Thyroid gland (tissue), 4 donors: ENCODE data around the gene KRT73. TPM values are rescaled to one million over a fixed set of nuclear protein-coding genes. Genes with fewer than 3 reads are reported as not detected.

Source experiments
- DNase-seq, 2 donors: peaks; one replicate each; pipeline ENCODE4 v3.0.0-alpha.2; 2019
- H3K27ac ChIP-seq, 3 donors: fragments of 200-600 bp; sonication (generic); 1 replicate in 2 of 3; 2 replicates in 1 of 3; pipeline ENCODE4 v1.5.1; 2016 to 2019; ENCODE audit warnings: mild to moderate bottlenecking in 1 of 3, moderate library complexity in 1 of 3
- H3K27me3 ChIP-seq: fragments of 200-600 bp; sonication (generic); one replicate; pipeline ENCODE4 v1.5.1; 2019
- H3K36me3 ChIP-seq, 2 donors: fragments of 200-600 bp; sonication (generic); one replicate each; pipeline ENCODE4 v1.5.1; 2016 to 2019
- H3K4me1 ChIP-seq, 2 donors: fragments of 200-600 bp; sonication (generic); one replicate each; pipeline ENCODE4 v1.5.1; 2017 to 2019
- H3K4me3 ChIP-seq, 3 donors: fragments of 200-600 bp; sonication (generic); replicated peaks in 1 of 3; 1 replicate in 2 of 3; 2 replicates in 1 of 3; pipeline ENCODE4 v1.5.1; 2016; ENCODE audit warnings: mild to moderate bottlenecking in 1 of 3
- H3K9me3 ChIP-seq: fragments of 200-600 bp; sonication (generic); one replicate; pipeline ENCODE4 v1.5.1; 2017
- CTCF ChIP-seq, 6 experiments: fragments of 200-600 bp in 3 of 6; fragments of 450-650 bp in 3 of 6; sonication (generic) in 3 of 6; IDR thresholded peaks; one replicate each; pipeline ENCODE4 v1.5.1; 2016 to 2019; ENCODE audit warnings: antibody characterized with exemption in 6 of 6, mild to moderate bottlenecking in 2 of 6, inconsistent platforms in 1 of 6, moderate library complexity in 1 of 6
- POLR2A ChIP-seq, 2 donors: fragments of 450-650 bp; IDR thresholded peaks; one replicate each; pipeline ENCODE4 v1.6.1; 2017; ENCODE audit warnings: antibody characterized with exemption in 2 of 2, mild to moderate bottlenecking in 2 of 2, moderate library complexity in 1 of 2
- WGBS, 2 donors: methylation state at CpG; one replicate each; pipeline ENCODE4 v1.1.5; 2017; 5-methylcytosine and 5-hydroxymethylcytosine counted together
- intact Hi-C: fragments of 100-400 bp; cut with DNase I; formaldehyde crosslinking; loops from one replicate; pipeline ENCODE4 v1.15.1; 2023
- total RNA-seq, 4 donors: library from RNA; depleted of rRNA; stranded (reverse); fragments of >200 nt; gene quantifications; one replicate each; pipeline ENCODE4 v1.2.3, GENCODE V29; 2016

Gene KRT73
- total RNA-seq, 4 donors from 2014 or later = not detected

DNA sequence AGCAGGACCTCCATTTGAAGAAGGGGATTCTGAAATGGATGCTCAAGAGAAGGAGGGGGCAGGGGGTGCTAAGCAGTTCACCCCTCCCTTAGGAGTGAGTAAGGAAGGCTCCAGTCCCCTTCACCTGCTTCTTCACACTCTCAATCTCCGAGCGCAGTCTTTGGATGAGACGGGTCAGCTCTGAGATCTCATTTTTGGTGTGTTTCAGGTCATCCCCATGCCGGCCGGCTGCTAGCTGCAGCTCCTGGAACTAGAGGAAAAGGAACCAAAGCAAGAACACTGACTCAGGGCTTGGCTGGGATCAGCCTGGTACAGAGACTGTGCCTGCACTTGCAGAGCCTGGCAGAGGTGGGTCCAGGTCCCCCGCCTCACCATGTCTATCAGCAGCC lies 7.3 kb downstream of the KRT73 start:
- no peak overlapping the region for H3K27ac ChIP-seq
- no peaks in the 10 kb centered on the region for H3K27me3 ChIP-seq
- 93% methylated on average over 6 of the region's 6 CpGs for WGBS, 2 donors
- H3K4me1 ChIP-seq = no peaks in the 10 kb centered on the region
- TF ChIP-seq CTCF (IDR thresholded peaks at IDR 0.05) (no peak), POLR2A (IDR thresholded peaks at IDR 0.05) (no peak)
- no peak for DNase-seq
- no peak overlapping the region for H3K4me3 ChIP-seq
- intact Hi-C loops = no loop called here
- no peaks in the 10 kb centered on the region for H3K36me3 ChIP-seq
- H3K9me3 ChIP-seq = no peaks in the 10 kb centered on the region

DNA sequence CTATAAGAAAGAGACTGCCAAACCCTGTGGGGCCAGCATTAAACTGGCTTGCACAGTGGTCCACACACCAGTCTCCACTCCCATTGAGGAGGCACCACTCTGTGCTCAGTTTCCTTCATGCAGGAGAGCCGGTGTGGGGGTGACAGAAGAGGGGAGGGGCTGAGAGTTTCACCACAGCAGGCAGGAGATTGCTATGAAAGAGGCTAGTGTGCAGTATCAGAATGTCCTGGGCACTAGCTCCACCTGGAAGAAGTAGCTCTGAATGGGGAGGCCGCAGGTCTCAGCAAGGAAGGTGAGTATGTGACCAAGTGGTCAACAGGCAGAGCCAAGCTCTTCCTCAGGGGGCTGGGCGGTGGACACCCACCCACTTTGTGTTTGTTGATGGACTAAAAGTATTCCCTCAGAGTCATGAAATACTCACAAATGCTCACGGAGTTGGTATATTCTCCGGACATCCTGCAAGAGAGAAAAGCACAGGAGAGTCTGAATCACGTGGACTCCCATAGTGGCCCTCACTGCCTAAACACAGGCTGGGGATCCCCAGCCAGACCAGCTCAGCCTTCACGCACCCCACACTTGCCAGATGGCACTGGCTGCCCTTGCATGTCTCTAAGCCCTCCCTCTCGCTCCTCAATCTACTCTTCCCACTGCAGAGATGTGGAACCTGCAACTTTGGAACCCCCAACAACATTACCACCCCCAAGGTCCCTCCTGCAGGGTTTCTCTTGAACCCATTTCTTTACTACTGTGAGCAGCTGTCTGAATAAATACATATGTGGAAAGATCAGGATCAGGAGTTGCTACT lies 9.3 kb downstream of the KRT73 start:
- DNase-seq = no peak
- no peaks in the 10 kb centered on the region for H3K4me1 ChIP-seq
- H3K9me3 ChIP-seq = no peaks in the 10 kb centered on the region
- H3K27ac ChIP-seq = no peak overlapping the region
- no peak overlapping the region for H3K4me3 ChIP-seq
- intact Hi-C loops = no loop called here
- no peaks in the 10 kb centered on the region for H3K27me3 ChIP-seq
- TF ChIP-seq POLR2A (IDR thresholded peaks at IDR 0.05) = no peak
- WGBS, 2 donors = 80 to 83% methylated on average over 8 of the region's 8 CpGs
- no peaks in the 10 kb centered on the region for H3K36me3 ChIP-seq

GRCh38 chr12:52608161-52608560 lies 10.2 kb downstream of the KRT73 start:
- WGBS, 2 donors = 75 to 87% methylated on average over 5 to 6 of the region's 6 CpGs
- no peak for DNase-seq
- no peaks in the 10 kb centered on the region for H3K36me3 ChIP-seq
- no peak overlapping the region for H3K4me3 ChIP-seq
- no peaks in the 10 kb centered on the region for H3K4me1 ChIP-seq
- H3K27me3 ChIP-seq = no peaks in the 10 kb centered on the region
- TF ChIP-seq POLR2A (IDR thresholded peaks at IDR 0.05) (no peak), CTCF (IDR thresholded peaks at IDR 0.05) (no peak)
- intact Hi-C loops = no loop called here
- H3K27ac ChIP-seq = no peak overlapping the region
- H3K9me3 ChIP-seq = no peaks in the 10 kb centered on the region

DNA sequence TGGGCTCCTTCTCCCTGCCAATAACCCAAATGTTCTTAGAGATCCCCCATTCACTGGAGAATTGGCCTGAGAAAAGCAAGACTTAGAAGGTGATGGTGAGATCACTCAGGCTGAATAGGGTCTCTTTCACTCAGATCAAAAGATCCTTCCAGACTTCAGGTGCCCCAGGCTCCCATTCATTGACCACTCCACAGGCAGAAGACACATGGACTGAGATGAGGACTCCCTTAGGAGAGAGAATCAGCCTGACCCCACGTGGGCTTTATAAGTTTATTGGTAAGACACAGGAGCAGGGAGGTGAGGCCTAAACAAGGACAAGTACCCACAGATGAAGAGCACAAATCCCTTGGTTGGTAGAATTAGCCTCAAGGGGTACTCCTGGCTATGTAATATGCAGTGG lies 11.0 kb downstream of the KRT73 start:
- intact Hi-C loops = no loop called here
- Histone ChIP-seq H3K27ac (no peak overlapping the region), H3K4me3 (no peak overlapping the region), H3K9me3 (no peaks in the 10 kb centered on the region), H3K27me3 (no peaks in the 10 kb centered on the region), H3K4me1 (no peaks in the 10 kb centered on the region), H3K36me3 (no peaks in the 10 kb centered on the region)
- no peak for DNase-seq
- WGBS, 2 donors = 60 to 63% methylated on average over 1 of the region's 1 CpG
- TF ChIP-seq POLR2A (IDR thresholded peaks at IDR 0.05) (no peak), CTCF (IDR thresholded peaks at IDR 0.05) (no peak)

GRCh38 chr12:52606581-52607218 lies 11.7 kb downstream of the KRT73 start:
- 88 to 94% methylated on average over 7 of the region's 7 CpGs for WGBS, 2 donors
- H3K9me3 ChIP-seq = no peaks in the 10 kb centered on the region
- H3K4me3 ChIP-seq = no peak overlapping the region
- H3K36me3 ChIP-seq = no peaks in the 10 kb centered on the region
- DNase-seq = no peak
- H3K27me3 ChIP-seq = peaks cover 3% of the 10 kb centered on the region
- intact Hi-C loops = no loop called here
- TF ChIP-seq CTCF (IDR thresholded peaks at IDR 0.05) = no peak
- TF ChIP-seq POLR2A (IDR thresholded peaks at IDR 0.05) = no peak
- H3K4me1 ChIP-seq = no peaks in the 10 kb centered on the region
- no peak overlapping the region for H3K27ac ChIP-seq
